Endodermal cell (in vitro differentiated cells): ENCODE data around the gene ARMH1. TPM values are rescaled to one million over a fixed set of nuclear protein-coding genes. Genes with fewer than 3 reads are reported as not detected.
"Not testable (repeated sequence)": the region's sequence is repeated elsewhere in the genome, so short reads cannot be mapped to it uniquely, and the experiment has no call there.

Experiments
- DNase-seq: peaks from one replicate; pipeline ENCODE4 v3.0.0-alpha.2; 2017
- H3K27ac ChIP-seq: 2 replicates; pipeline ENCODE4 v1.5.1; 2013; ENCODE audit warnings: mild to moderate bottlenecking, low read depth, low read length, moderate library complexity
- H3K27me3 ChIP-seq: 2 replicates; pipeline ENCODE4 v1.6.1; 2013; ENCODE audit warnings: mild to moderate bottlenecking, low read length, moderate library complexity; ENCODE audit not compliant: insufficient read depth, control insufficient read depth, poor library complexity, severe bottlenecking
- H3K36me3 ChIP-seq: 2 replicates; pipeline ENCODE4 v1.7.0; 2013; ENCODE audit warnings: mild to moderate bottlenecking, low read length, moderate library complexity; ENCODE audit not compliant: control insufficient read depth, insufficient read depth
- H3K4me1 ChIP-seq: one replicate; pipeline ENCODE4 v1.7.0; 2013; ENCODE audit warnings: low read length; ENCODE audit not compliant: control insufficient read depth, insufficient read depth
- H3K4me3 ChIP-seq: 2 replicates; pipeline ENCODE4 v1.5.1; 2013; ENCODE audit warnings: mild to moderate bottlenecking, low read length, moderate library complexity
- H3K9ac ChIP-seq: 2 replicates; pipeline ENCODE4 v1.6.1; 2013; ENCODE audit warnings: mild to moderate bottlenecking, low read length, moderate library complexity; ENCODE audit not compliant: poor library complexity, severe bottlenecking; ENCODE audit errors: extremely low read depth
- H3K9me3 ChIP-seq: 2 replicates; pipeline ENCODE4 v1.6.1; 2013; ENCODE audit warnings: mild to moderate bottlenecking, low read length, moderate library complexity; ENCODE audit not compliant: control insufficient read depth
- H3K27ac Mint-ChIP-seq: 2 replicates; pipeline ENCODE4 v1.8.0; 2020; ENCODE audit warnings: mixed read lengths
- H3K27me3 Mint-ChIP-seq: 2 replicates; pipeline ENCODE4 v1.8.0; 2021; ENCODE audit warnings: mild to moderate bottlenecking, mixed read lengths; ENCODE audit not compliant: insufficient read depth
- H3K36me3 Mint-ChIP-seq: 2 replicates; pipeline ENCODE4 v1.8.0; 2020; ENCODE audit warnings: low read depth, mixed read lengths
- H3K4me1 Mint-ChIP-seq: 2 replicates; pipeline ENCODE4 v1.8.0; 2020; ENCODE audit warnings: mixed read lengths
- H3K4me3 Mint-ChIP-seq: 2 replicates; pipeline ENCODE4 v1.8.0; 2020; ENCODE audit warnings: mild to moderate bottlenecking, moderate library complexity, mixed read lengths
- H3K9me3 Mint-ChIP-seq: 2 replicates; pipeline ENCODE4 v1.8.0; 2020; ENCODE audit warnings: mild to moderate bottlenecking, mixed read lengths
- CTCF ChIP-seq: fragments of 200-600 bp; sonication (generic); conservative IDR thresholded peaks from 2 replicates; pipeline ENCODE4 v1.5.0; 2021; ENCODE audit warnings: antibody characterized with exemption, mild to moderate bottlenecking
- WGBS, 2 experiments: methylation state at CpG; one replicate each; pipeline versions ENCODE4 v1.1.5 to v1.1.7; 2013; ENCODE audit warnings: missing lambda C conversion rate in 2 of 2, mixed read lengths in 1 of 2; ENCODE audit not compliant: insufficient coverage in 1 of 2, insufficient read length in 1 of 2; 5-methylcytosine and 5-hydroxymethylcytosine counted together
- total RNA-seq, 2 donors: library from RNA; stranded (reverse); fragmentation: NEBNext Ultra II Directional in 1 of 2; extraction: Animal tissue kit (Norgen Biotek cat#: 25700) in 1 of 2; gene quantifications; 2 replicates in 1 of 2; 3 replicates in 1 of 2; pipeline ENCODE4 v1.2.1, GENCODE V29; 2021

Gene ARMH1
- total RNA-seq, 2 donors from 2014 or later, result 3.9 to 6.3 TPM

GRCh38 chr1:44663417-44663816, 11.1 kb upstream of the ARMH1 start:
- Histone ChIP-seq H3K9me3 (no peaks in the 10 kb centered on the region), H3K36me3 (no peaks in the 10 kb centered on the region), H3K27me3 (no peaks in the 10 kb centered on the region), H3K9ac (no peak overlapping the region), H3K4me1 (peaks cover 5% of the 10 kb centered on the region), H3K4me3 (no peak overlapping the region), H3K27ac (no peak overlapping the region)
- H3K27ac Mint-ChIP-seq, result no peak overlapping the region
- H3K36me3 Mint-ChIP-seq, result peaks cover 2% of the 10 kb centered on the region
- H3K4me1 Mint-ChIP-seq, result peaks cover 4% of the 10 kb centered on the region
- no peak for TF ChIP-seq CTCF
- H3K9me3 Mint-ChIP-seq, result no peaks in the 10 kb centered on the region
- H3K4me3 Mint-ChIP-seq, result no peak overlapping the region
- no peak for DNase-seq
- 93 to 94% methylated on average over 5 of the region's 5 CpGs for WGBS, 2 experiments
- H3K27me3 Mint-ChIP-seq, result no peaks in the 10 kb centered on the region

GRCh38 chr1:44664730-44665370, 9.7 kb upstream of the ARMH1 start:
- no peaks in the 10 kb centered on the region for H3K27me3 Mint-ChIP-seq
- Histone ChIP-seq H3K36me3 (no peaks in the 10 kb centered on the region), H3K27ac (no peak overlapping the region), H3K4me3 (no peak overlapping the region), H3K9me3 (no peaks in the 10 kb centered on the region), H3K4me1 (peaks cover 5% of the 10 kb centered on the region), H3K27me3 (no peaks in the 10 kb centered on the region), H3K9ac (no peak overlapping the region)
- H3K4me1 Mint-ChIP-seq, result peaks cover 4% of the 10 kb centered on the region
- no peak for DNase-seq
- peaks cover 5% of the 10 kb centered on the region for H3K36me3 Mint-ChIP-seq
- H3K9me3 Mint-ChIP-seq, result no peaks in the 10 kb centered on the region
- no peak overlapping the region for H3K27ac Mint-ChIP-seq
- no peak for TF ChIP-seq CTCF
- WGBS, 2 experiments, result 93 to 96% methylated on average over 9 to 12 of the region's 12 CpGs
- no peak overlapping the region for H3K4me3 Mint-ChIP-seq

GRCh38 chr1:44666719-44667118, 7.8 kb upstream of the ARMH1 start:
- not testable (repeated sequence) for DNase-seq, H3K4me3 ChIP-seq, H3K27ac ChIP-seq, H3K4me1 ChIP-seq, H3K27ac Mint-ChIP-seq, H3K36me3 ChIP-seq, H3K4me3 Mint-ChIP-seq, H3K9me3 Mint-ChIP-seq, H3K9me3 ChIP-seq, H3K27me3 Mint-ChIP-seq, H3K27me3 ChIP-seq, H3K9ac ChIP-seq, H3K36me3 Mint-ChIP-seq, H3K4me1 Mint-ChIP-seq
- 87 to 100% methylated on average over 1 of the region's 1 CpG for WGBS, 2 experiments
